Skeletal muscle satellite cell (primary cell): Measurements from ENCODE around the gene FER.
"Not testable (repeated sequence)": the region's sequence is repeated elsewhere in the genome, so short reads cannot be mapped to it uniquely, and the experiment has no call there.

ENCODE experiments used
- H3K27me3 ChIP-seq: 2 replicates; pipeline ENCODE4 v1.7.0; 2013; ENCODE audit warnings: low read length; ENCODE audit not compliant: control insufficient read depth, insufficient read depth
- H3K36me3 ChIP-seq: 2 replicates; pipeline ENCODE4 v1.7.0; 2013; ENCODE audit warnings: mild to moderate bottlenecking, control low read depth, low read length; ENCODE audit not compliant: insufficient read depth
- H3K4me1 ChIP-seq: 2 replicates; pipeline ENCODE4 v1.7.0; 2013; ENCODE audit warnings: low read length; ENCODE audit not compliant: control insufficient read depth, insufficient read depth
- H3K4me2 ChIP-seq: 2 replicates; pipeline ENCODE4 v1.7.0; 2013; ENCODE audit warnings: mild to moderate bottlenecking, low read length
- H3K4me3 ChIP-seq: 2 replicates; pipeline ENCODE4 v1.7.0; 2013; ENCODE audit warnings: low read length
- H3K9ac ChIP-seq: 2 replicates; pipeline ENCODE4 v1.7.0; 2013; ENCODE audit warnings: mild to moderate bottlenecking, low read depth, low read length, moderate library complexity
- H3K9me3 ChIP-seq: replicated peaks from 2 replicates; pipeline ENCODE4 v1.7.0; 2013; ENCODE audit warnings: mild to moderate bottlenecking, control low read depth, low read length

The FER gene

GRCh38 chr5:108975697-108976096 is 228.0 kb downstream of the FER start:
- H3K4me3 ChIP-seq = no peak overlapping the region
- no peaks in the 10 kb centered on the region for H3K27me3 ChIP-seq
- H3K4me1 ChIP-seq = no peaks in the 10 kb centered on the region
- no peak overlapping the region for H3K9ac ChIP-seq
- no peak overlapping the region for H3K4me2 ChIP-seq
- no peaks in the 10 kb centered on the region for H3K36me3 ChIP-seq
- no peaks in the 10 kb centered on the region for H3K9me3 ChIP-seq

DNA sequence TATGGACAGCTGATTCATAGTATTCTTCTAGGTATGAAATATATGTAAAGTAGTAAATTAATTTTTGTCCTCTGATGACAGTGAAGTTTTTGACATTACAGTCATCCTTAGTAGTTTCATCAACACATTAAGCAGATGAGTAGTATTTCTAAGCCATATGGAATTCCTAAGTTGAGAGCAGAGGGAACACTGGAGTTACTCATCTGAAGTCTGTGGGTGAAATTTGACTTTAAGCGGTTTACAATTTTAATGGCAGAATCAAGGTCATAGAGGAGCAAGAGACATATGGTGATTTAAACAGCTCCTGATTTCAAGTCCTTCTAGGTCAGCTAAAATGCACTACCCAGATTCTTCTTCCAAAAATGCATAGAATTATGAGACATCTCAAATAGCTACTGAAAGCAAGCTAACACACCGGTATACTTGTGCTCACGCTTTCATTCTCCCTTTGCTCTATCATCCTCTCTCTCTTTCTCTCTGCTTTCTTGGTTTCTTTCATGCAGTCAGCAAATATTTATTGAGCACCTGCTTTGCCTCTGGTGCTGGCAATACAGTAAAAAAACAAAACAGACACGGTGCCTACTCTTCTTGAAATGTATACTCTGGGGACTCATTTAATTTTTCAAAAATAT is 235.9 kb downstream of the FER start:
- Histone ChIP-seq H3K36me3 (no peaks in the 10 kb centered on the region), H3K4me3 (no peak overlapping the region), H3K9ac (no peak overlapping the region)

DNA sequence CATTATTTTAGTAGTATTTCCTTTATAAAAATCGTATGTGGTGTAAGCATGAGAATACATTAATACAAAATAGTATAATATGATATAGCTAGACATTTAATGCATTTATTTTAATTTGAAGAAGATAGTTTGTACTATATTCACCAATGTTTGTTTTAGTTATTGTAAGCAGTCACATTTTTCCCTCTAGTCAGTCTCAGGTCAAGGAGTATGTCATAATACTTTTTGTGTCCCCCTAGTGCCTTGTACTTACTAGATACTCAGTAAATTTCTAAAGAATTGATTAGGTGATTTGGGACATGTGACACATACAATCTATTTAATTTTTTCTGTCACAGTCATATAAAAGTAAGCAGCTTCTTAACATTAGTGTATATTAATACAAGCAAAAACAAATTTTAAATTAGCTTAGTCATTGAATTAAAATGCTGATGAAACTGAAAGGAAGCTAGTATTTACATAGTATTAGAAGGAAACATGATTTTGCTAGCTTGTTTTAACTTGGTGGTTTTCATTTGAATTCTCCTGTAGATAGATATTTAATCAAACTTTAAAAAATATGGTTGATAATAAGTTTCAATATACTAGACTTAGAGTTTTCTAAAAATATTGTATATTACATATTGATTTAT is 242.2 kb downstream of the FER start:
- Histone ChIP-seq H3K27me3 (no peaks in the 10 kb centered on the region), H3K4me1 (peaks cover 6% of the 10 kb centered on the region), H3K4me2 (peak overlapping the region; percentile 51), H3K9ac (no peak overlapping the region), H3K36me3 (no peaks in the 10 kb centered on the region), H3K9me3 (peaks cover 2% of the 10 kb centered on the region), H3K4me3 (no peak overlapping the region)

More for the DNA sequence above, 235.9 kb downstream of the FER start:
- Histone ChIP-seq H3K4me1 (peaks cover 4% of the 10 kb centered on the region), H3K9me3 (no peaks in the 10 kb centered on the region), H3K27me3 (no peaks in the 10 kb centered on the region), H3K4me2 (no peak overlapping the region)

DNA sequence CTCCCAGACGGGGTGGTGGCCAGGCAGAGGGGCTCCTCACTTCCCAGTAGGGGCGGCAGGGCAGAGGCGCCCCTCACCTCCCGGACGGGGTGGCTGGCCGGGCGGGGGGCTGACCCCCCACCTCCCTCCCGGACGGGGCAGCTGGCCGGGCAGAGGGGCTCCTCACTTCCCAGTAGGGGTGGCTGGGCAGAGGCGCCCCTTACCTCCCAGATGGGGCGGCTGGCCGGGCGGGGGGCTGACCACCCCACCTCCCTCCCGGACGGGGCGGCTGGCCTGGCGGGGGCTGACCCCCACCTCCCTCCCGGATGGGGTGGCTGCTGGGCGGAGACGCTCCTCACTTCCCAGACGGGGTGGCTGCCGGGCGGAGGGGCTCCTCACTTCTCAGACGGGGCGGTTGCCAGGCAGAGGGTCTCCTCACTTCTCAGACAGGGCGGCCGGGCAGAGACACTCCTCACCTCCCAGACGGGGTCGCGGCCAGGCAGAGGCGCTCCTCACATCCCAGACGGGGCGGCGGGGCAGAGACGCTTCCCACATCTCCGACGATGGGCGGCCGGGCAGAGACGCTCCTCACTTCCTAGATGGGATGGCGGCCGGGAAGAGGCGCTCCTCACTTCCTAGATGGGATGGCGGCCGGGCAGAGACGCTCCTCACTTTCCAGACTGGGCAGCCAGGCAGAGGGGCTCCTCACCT is 244.8 kb downstream of the FER start:
- not testable (repeated sequence) for H3K9me3 ChIP-seq, H3K27me3 ChIP-seq, H3K9ac ChIP-seq, H3K4me1 ChIP-seq, H3K4me2 ChIP-seq, H3K36me3 ChIP-seq, H3K4me3 ChIP-seq

DNA sequence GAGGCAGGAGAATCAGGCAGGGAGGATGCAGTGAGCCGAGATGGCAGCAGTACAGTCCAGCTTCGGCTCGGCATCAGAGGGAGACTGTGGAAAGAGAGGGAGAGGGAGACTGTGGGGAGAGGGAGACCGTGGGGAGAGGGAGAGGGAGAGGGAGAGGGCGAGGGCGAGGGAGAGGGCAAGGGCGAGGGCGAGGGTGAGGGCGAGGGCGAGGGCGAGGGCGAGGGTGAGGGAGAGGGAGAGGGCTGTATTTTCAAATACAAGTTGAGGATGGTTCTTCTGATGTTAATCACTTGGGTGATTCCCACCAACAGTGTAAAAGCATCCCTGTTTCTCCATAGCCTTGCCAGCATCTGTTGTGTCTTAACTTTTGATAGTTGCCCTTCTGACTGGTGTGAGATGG is 245.7 kb downstream of the FER start:
- not testable (repeated sequence) for H3K4me2 ChIP-seq, H3K27me3 ChIP-seq, H3K4me3 ChIP-seq, H3K9me3 ChIP-seq, H3K4me1 ChIP-seq, H3K36me3 ChIP-seq, H3K9ac ChIP-seq

GRCh38 chr5:108997720-108998119 is 250.0 kb downstream of the FER start:
- Histone ChIP-seq H3K9me3 (peaks cover 2% of the 10 kb centered on the region), H3K4me3 (no peak overlapping the region), H3K4me2 (no peak overlapping the region), H3K9ac (no peak overlapping the region), H3K4me1 (no peaks in the 10 kb centered on the region), H3K36me3 (no peaks in the 10 kb centered on the region), H3K27me3 (no peaks in the 10 kb centered on the region)

GRCh38 chr5:108998216-108998615 is 250.5 kb downstream of the FER start:
- no peak overlapping the region for H3K9ac ChIP-seq
- no peak overlapping the region for H3K4me2 ChIP-seq
- H3K4me3 ChIP-seq = no peak overlapping the region
- H3K4me1 ChIP-seq = no peaks in the 10 kb centered on the region
- peaks cover 2% of the 10 kb centered on the region for H3K9me3 ChIP-seq
- no peaks in the 10 kb centered on the region for H3K27me3 ChIP-seq
- no peaks in the 10 kb centered on the region for H3K36me3 ChIP-seq

- no peaks in the 10 kb centered on the region for H3K36me3 ChIP-seq
- no peak overlapping the region for H3K4me3 ChIP-seq
- H3K9me3 ChIP-seq = no peaks in the 10 kb centered on the region
- H3K4me2 ChIP-seq = no peak overlapping the region
- no peaks in the 10 kb centered on the region for H3K27me3 ChIP-seq
- H3K4me1 ChIP-seq = no peaks in the 10 kb centered on the region
- H3K9ac ChIP-seq = no peak overlapping the region
These were observed 256.2 kb downstream of the FER start for GRCh38 chr5:109003928-109004327.

GRCh38 chr5:109005297-109006009 is 257.8 kb downstream of the FER start:
- Histone ChIP-seq H3K4me3 (no peak overlapping the region), H3K36me3 (no peaks in the 10 kb centered on the region), H3K4me2 (no peak overlapping the region), H3K27me3 (no peaks in the 10 kb centered on the region), H3K9ac (no peak overlapping the region), H3K4me1 (no peaks in the 10 kb centered on the region), H3K9me3 (no peaks in the 10 kb centered on the region)

GRCh38 chr5:109006129-109006528 is 258.4 kb downstream of the FER start:
- Histone ChIP-seq H3K9ac (no peak overlapping the region), H3K4me2 (no peak overlapping the region), H3K27me3 (no peaks in the 10 kb centered on the region), H3K9me3 (no peaks in the 10 kb centered on the region), H3K36me3 (no peaks in the 10 kb centered on the region), H3K4me1 (no peaks in the 10 kb centered on the region), H3K4me3 (no peak overlapping the region)

GRCh38 chr5:109016300-109016699 is 268.6 kb downstream of the FER start:
- no peaks in the 10 kb centered on the region for H3K4me1 ChIP-seq
- H3K9me3 ChIP-seq = no peaks in the 10 kb centered on the region
- no peak overlapping the region for H3K4me2 ChIP-seq
- no peaks in the 10 kb centered on the region for H3K36me3 ChIP-seq
- no peaks in the 10 kb centered on the region for H3K27me3 ChIP-seq
- H3K9ac ChIP-seq = no peak overlapping the region
- no peak overlapping the region for H3K4me3 ChIP-seq
